Suppressor macrophage (primary cell): ENCODE results near the gene RFLNA.
A peak's percentile ranks its signal among the peaks of the same experiment; 100 is the strongest.

Experiments
- DNase-seq, 4 experiments: peaks; one replicate each; pipeline ENCODE4 v3.0.0-alpha.2; 2020 to 2022
- total RNA-seq, 17 experiments: gene quantifications; one replicate each; lab custom pipeline; 2026; ENCODE audit warnings: mixed read lengths in 6 of 17, inconsistent platforms in 3 of 17; lab: John Stamatoyannopoulos, UW

RFLNA gene, protein sequence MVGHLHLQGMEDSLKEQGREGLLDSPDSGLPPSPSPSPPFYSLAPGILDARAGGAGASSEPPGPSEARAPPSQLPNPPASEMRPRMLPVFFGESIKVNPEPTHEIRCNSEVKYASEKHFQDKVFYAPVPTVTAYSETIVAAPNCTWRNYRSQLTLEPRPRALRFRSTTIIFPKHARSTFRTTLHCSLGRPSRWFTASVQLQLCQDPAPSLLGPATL
- total RNA-seq = 0 to 1.9 (median 0) reads per million in 17 experiments

DNA sequence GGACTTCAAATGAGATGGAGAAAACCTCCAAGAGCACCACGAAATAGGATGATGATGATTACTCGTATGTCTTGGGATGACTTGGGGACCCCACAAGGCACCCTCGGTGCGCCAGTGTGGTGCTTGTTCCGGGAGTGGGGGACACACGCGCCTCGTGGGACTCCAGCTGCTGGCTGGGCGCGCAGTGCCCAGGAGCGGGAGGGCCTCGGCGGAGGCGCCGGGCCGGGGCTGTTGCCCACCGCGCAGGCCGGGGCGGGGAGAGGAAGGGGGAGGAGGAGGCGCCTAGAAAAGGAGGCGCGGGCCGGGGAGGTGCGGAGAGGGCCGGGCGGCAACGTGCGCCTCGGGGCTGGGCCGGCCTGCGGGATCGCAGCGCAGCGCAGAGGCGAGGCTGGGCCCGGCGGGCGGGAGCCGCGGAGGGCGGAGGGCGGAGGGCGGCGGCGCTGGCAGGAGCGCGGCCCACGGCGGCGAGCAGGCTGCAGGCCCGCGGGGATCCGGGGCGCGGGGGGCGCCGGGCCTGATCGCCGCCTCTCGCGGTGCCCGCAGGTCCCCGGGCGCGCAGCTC is at the start of gene RFLNA:
TSS of gene RFLNA (plus strand) at position 314 of the 562 bp plus-strand sequence. CDS start 337 bp downstream, outside the sequence.
- peak in 2 of 4 experiments; percentile 34 to 39 for DNase-seq

DNA sequence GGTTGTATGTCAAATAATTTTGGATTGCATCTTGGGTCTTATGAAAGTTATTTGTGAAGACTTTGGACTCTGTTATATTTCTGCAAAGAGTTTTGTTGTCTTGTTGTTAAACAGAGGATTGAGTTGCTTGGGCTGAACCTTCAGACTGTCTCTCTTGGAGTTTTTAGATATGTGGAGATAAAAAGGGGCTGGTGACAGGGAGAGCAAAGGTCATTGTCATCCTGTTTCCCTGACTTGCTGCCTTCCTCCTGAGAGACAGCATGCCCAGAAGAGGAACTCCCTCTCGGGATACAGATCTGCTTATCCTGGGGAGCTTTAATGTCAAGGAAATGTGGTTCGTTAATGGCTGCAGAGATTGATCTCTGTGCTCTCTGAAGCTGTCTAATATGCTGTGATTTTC is 47.6 kb upstream of the RFLNA start:
- DNase-seq = no peak

DNA sequence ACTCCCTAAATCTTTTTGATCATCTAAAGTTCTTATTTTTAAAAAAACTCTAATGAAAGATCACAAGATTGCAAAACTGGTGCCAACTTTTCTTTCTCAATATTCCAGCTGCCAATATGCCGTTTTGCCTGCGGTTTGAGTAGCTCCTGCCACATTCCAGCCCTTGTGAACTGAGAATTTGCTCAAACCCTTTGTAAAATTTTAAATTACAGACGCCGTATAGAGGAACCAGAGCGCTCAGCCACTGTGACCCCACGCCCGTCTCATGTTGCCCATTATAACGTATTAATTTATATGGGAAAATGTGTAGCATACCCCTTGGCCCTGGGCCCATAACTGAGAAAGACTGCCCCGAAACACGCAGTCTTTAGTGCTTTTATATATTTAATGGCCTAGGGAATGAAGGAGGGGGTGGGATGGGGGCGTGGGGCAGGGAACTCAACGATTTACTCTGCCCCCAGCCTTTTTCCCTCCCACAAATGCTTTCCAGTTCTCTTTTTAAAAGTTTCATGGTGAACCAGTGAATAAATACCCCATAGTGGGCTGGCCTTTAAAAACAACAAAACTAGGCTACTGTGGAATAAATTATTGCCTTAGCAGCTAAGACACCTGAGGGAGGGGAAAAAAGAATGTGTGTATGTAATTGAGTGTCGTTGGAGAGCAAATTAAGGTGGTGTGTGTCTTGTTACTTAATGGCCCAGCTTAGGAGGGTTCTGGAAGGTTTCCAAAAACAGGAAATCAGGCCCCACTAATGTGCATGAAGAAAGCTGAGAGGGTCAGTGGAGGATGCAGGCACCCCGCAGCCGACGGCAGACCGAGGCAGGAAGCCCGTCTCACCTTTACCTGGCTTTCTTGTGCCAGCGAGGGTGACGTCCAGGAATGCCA is 45.7 kb upstream of the RFLNA start:
- no peak for DNase-seq

DNA sequence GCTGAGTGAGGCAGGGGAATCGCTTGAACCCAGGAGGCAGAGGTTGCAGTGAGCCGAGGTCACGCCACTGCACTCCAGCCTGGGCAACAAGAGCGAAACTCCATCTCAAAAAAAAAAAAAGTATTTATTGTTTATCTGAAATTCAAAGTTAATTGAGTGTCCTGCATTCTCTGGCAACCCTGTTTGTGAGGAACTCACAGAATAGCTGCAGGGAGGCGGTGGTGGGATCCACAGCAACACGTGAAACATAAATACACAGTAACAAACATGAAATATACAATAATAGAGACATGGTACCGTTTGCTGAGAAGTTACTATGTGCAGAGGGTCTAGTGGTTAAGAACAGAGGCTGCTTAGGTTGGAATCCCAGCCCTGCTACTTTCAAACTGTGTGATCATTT is 43.7 kb upstream of the RFLNA start:
- DNase-seq = no peak

DNA sequence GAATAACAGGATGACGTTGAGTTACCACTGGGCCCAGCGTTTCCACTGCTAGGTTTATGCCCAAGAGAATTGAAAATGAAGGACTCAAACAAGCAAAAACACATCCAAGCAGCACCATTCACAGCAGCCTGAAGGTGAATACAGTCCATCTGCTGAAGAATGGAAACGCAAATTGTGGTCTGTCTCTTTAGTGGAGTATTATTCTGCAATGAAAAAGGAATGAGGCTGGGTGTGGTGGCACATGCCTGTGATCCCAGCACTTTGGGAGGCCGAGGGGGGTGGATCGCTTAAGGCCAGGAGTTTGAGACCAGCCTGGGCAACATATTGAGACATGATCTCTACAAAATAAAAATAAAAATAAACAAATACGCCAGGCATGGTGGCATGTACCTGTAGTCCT is 41.9 kb upstream of the RFLNA start:
- no peak for DNase-seq

DNA sequence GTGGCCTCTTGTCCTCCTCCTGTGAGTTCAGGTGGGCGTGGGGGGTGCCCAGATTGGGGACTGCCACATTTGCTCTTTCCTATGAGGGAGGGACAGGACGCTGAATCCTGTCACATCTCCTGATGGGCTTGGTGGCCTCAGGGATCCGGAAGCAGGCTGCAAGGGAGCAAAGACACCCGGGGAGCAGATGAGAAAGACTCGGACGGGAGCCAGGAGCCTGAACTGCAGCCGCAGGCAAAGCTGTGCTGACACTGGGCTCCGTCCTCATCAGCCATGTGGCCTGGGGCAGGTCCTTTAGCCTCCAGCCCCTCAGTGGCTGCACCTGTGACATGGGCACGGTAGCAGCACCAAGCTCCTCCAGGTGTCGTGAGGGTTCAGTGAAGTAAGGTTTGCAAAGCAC is 40.8 kb upstream of the RFLNA start:
- DNase-seq = no peak

DNA sequence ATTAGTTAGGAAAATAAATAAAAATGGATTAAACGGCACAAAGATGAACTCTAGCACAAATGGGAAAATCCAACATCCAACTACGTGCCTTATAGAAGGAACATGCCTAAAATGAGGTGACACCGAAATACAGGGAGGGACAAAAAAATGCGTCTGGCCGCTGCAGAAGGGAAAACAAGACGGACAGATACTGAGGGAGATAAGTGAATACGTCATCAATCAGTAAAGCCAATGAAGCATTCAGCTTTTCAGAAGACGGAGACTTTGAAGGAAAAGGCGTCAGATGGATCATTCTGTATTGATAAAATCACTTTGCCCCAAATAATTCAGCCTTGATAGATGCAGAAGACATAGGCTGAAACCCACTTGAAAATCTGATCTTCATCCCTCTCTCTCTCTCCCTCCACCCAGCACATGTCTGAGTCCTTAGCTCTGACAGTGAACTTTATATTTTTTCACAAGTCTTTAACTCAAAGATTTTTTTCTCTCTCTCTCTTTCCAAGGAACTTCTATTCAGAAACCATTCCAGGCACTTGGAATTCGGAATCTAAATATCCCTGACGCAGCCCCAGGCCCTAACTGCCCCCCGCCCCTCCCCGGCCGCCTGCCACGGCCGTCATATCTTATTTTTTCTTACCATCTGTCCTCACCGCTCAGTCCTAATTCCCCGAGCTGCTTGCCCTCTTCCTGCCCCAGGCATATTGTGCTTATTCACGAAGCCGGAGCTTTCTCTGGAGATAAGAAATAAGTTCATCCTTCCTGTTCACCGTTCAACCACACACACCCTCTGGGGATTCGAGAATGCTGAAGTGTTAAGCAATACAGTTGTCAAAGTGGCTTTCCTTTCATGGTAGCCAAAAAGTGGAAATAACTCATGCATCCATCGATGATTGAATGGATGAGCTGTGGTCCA is 35.5 kb upstream of the RFLNA start:
- no peak for DNase-seq

DNA sequence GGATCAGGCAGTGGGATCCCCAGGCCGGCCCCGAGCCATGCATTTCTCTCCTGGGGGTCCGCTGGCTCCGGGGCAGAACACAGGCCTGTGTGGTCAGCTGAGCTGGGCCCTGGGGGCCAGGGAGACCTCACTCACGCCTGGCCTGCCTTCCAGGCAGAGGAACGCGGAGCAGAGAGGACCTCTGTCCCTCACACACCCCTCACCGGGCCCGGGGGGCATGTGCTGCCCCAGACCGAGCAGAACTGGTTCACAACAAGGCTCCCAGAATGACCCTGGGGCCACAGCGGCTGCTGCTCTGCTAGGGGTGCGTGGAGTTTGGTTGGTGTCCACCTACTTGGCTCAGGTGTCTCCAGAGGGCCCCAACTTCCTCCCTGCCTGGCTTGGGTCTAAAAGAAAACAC is 33.0 kb upstream of the RFLNA start:
- DNase-seq = no peak

DNA sequence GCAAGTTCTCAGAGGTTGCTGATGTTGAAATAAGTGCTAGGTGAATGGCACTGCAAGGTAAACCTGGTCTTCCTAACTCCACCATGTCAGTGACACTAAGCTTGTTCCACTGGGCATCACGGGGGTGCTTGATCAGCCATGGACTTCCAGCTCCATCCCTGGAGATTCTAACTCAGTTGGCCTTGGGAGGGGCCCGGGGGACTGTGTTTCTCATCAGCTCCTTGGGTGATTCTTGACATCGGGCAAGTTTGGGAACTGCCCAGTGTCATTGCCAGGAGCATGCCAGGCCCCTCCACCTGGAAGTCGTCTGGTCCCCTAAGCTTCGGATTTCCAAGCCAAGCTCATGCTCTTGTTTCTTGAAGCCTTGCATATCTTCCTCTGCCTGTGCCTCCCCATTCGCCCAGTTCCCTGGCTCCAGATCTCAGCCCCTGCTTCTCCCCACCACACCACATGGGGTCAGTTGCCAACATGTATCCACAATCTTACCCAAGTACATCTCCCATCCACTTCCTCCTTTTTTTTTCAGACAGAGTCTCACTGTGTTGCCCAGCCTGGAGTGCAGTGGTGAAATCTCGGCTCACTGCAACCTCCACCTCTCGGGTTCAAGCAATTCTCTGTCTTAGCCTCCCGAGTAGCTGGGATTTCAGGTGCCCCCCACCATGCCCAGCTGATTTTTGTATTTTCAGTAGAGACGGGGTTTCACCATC is 30.7 kb upstream of the RFLNA start:
- DNase-seq = peak in 3 of 4 experiments; percentile 26 to 37 (median 35)

DNA sequence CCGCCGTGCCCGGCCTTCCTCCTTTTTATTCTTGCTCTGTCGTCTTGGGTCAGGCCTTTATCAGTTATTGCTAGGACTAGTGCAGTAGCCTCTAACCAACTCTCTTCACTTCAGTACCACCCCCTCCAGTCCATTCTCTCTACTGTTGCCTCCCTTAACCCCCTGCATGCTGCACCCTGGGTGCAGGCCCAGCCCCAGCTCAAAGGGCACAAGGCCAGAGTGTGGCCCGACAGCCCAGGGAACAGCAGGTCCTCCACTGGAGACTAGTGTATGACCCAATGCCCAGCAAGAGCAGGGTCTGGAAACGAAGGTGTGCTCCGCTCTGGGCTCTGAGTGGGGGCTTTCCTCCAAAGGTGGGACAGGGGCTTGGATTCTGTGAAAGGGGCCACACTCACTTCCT is 30.0 kb upstream of the RFLNA start:
- DNase-seq = no peak

DNA sequence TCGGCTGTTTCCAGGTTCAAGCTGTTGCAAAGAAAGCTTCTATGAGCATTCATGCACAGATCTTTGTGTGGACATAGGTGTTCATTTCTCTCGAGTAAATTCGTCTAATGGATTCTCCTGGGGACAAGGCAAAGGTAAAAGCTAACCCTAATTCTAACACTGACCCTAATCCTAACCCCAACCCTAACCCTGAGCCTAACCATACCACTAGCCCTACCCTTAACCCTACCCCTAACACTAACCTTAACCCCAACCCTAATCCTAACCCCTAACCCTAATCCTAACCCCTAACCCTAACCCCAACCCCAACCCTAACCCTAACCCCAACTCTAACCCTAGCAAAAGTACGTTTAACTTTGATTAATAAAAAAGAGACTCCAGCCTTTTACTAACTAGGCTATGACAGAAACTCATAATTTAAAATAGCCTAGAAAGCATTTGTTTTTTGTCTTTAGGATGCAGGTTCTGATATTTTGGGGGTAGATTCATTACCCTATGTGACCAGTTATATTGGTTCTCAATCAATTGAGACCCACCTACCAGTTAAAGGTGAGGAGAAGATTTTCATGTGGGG is 27.6 kb upstream of the RFLNA start:
- DNase-seq = no peak

DNA sequence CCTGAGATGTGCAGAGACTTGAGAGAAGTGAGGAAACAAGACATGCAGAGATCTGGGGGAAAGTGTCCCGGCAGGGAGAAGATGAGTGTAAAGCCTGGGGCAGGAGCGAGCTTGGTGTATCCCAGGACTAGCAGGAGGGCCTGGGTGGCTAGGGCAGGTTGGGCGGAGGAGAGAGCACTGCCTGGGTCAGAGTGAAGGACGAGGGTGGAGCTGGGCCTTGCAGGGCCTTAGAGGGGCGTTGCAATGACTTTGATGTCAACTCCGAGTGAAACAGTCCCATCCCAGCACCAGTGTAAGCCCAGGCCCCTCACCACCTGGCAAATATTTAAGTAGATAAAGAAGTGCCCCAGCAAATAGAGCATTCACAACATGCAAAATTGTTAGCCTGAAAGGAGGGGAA is 24.2 kb upstream of the RFLNA start:
- DNase-seq = no peak

DNA sequence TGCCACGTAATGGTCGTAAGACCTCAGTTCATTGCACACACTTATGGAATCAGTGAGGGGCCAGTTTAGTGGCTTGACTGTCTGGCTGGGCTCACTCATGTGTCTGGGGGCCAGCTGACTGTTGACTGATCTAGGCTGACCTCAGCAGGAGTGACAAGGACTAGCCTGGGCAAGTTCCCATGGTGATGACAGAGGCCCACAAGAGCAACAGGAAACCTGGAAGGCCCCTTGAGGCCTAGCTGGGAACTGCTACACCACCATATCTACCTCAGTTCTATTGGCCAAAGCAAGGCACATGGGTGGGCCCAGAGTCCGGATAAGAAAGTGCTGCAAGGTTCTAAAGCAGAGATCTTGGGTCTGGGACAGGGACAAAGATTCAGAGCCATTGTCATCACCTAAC is 21.3 kb upstream of the RFLNA start:
- peak; percentile 74 to 85 (median 79) for DNase-seq

DNA sequence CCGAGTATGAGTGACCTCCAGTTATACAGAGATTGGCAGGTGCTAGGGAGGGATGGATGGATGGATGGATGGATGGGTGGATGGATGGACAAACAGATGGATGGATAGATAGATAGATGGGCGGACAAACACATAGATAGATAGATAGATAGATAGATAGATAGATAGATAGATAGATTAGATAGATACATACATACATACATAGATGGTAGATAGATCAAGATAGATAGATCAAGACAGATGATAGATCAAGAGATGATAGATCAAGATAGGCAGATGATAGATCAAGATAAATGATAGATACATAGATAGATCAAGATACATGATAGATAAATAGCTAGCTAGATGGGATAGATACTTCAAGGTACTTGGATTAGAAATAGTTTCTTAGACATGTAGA is 18.6 kb upstream of the RFLNA start:
- DNase-seq = no peak

DNA sequence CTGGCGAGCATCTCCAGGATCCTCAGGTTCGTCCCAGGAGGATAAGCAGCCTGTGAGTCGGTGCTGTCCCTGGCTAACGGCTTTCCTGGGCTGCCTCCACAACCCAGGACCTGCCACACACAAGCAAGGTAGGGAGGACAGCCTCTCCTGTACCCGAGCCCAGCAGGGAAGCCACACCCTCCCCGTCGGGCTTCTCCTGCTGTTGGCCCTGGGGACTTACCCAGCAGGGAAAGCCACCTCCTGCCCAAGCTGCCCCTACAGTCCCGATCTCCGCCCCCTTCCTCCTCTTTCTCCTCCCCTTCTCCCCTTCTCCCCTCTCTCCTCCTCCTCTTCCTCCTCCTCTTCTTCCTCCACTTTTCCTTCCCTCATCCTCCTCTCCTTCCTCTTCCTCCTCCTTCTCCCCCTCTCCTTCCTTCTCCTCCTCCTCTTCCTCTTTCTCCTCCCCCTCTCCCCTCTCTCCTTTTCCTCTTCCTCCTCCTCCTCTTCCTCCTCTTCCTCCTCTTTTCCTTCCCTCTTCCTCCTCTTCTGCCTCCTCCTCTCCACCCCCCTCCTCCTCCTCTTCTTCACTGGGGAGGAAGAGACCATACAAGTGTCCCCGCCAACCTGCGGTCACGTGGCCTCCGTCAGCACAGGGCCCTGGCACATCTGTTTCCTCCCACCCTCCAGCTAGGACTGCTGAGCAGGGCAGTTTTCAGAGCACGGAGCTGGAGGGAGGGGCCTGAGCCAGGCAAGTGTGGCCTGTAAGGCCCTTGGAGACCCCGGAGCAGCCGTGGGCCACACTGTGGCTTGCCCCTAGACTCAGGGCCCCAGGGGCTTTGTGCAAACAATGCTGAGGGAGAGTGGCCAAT is 17.3 kb upstream of the RFLNA start:
- DNase-seq = peak in 2 of 4 experiments; percentile 9 to 29

DNA sequence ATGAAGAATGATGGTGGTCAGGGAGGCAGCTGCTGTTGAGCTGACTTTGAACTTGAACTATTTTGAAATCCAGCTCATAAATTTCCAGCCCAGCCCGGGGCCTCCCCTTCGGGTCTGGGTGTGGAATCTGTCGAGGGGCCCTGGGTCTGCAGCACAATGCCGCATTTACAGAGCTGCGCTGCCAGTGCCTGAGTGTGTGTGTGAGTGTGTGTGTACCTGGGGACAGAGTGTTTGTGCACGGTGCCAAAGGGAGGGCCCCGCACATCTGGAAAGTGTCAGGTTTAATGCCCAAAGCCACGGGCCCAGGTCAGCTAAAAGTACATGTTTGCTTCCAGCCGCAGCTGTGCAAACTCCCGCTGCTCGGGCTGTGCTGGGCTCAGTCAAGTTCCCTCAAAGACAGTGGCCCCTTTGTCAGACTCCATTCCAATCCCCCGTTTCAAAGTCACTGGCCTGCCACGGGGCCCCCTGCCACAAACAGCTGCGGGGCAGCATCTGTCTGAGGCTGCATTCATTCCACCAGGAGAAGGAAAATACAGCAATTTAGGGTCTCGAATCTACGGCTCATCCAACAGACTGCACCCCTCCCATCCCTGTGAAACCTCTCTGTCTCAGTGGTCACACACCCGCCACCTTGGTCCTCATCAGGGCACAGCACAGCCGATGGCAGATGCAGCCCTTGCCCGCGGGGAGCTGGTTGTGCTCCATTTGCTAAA is 16.3 kb upstream of the RFLNA start:
- DNase-seq = no peak

DNA sequence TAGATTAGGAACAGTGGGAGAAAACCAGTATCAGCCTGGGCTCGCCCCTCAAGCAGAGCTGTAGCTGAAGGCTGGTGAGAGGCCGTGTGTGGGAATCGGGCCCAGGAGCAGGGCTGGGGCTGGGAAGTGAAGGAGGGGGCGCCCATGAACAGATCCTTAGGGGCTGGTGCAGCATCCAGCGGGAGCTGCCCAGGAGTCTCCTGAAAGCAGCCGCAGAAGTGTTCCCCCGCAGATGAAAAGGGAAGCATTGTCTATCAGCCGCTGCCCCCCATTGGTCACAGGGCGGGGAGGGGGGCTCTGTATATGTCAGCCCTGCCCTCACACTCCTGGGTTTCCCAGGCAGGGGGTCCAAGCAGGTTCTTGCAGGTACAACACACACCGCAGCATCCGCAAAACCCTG is 15.6 kb upstream of the RFLNA start:
- no peak for DNase-seq

DNA sequence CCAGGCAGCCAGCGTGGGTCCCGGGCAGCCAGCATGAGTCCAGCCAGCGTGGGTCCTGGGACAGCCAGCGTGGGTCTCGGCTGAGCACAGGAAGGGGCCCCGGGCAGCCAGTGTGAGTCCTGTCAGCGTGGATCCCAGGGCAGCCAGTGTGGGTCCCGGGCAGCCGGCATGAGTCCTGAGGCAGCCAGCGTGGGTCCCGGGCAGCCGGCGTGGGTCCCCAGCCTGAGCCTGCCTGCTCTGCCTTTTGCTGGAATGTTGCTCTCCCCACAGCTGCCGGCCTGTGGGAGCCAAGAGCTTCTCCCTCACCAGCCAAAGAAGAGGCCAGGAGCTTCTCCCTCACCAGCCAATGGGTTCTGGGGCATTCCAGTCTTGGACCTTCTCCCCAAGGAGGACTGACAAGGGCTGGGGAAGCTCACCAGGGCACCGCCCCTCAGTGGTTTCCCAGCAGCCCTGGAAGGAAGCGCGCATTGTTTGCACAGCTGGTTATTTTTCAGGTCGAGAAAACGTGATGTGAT is 15.0 kb upstream of the RFLNA start:
- DNase-seq = no peak

DNA sequence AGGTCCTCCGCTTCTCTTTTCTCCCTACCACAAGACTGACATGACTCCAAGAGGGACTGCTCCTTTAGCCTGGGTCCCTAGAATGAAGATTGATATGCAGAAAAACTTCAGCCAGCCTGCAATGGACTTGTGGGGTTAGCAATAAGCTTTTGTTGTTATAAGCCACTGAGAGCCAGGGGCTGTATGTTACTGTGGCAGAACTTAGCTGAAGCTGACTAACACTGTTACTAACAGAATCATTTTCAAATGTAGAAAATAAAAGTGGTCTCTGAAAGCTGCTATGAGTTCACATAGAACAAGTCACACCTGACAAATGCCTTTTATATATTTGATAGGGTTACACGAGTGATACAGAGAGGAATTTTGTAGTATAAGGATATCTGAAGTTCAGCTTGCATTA is 13.6 kb upstream of the RFLNA start:
- no peak for DNase-seq

DNA sequence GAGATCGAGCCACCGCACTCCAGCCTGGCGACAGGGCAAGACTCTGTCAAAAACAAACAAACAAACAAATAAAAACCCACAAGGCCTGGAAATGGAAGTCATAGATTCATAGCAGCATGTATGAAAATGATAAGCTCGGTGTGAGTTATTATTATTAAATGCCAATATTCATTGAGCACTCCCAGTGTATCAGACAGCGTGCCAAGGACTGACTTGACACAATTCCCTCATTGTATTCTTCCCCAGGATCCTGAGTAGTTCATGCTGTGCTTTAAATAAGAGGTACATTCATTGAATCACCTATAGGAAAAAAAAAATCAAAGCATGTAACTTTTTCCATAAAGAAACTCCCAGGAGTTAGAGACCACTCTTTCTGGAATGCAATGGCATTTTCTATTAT is 12.6 kb upstream of the RFLNA start:
- DNase-seq = no peak
